MM.1S (cell line): ENCODE data around the gene CFAP107.

Experiments used
- CTCF ChIP-seq: fragments of 300-600 bp; sonication (generic); IDR thresholded peaks from 2 replicates; pipeline ENCODE4 v1.5.1; 2016; ENCODE audit warnings: antibody characterized with exemption, low read length, mixed read lengths
- EZH2phosphoT487 ChIP-seq: fragments of 300-600 bp; sonication (generic); IDR thresholded peaks from 2 replicates; pipeline ENCODE4 v1.6.1; 2018; ENCODE audit warnings: antibody characterized with exemption, low read length

- TF ChIP-seq CTCF = no peak
- no peak for TF ChIP-seq EZH2phosphoT487
Measured at GRCh38 chr1:12706061-12706460, 39.9 kb upstream of the CFAP107 start.
